Measurements from ENCODE around the gene CLEC1A.
"Not testable (repeated sequence)": the region's sequence is repeated elsewhere in the genome, so short reads cannot be mapped to it uniquely, and the experiment has no call there.

The CLEC1A gene

GRCh38 chr12:10042167-10042566 is 56.6 kb downstream of the CLEC1A start:
- no peak for DNase-seq (ENCODE audit: low read depth)

DNA sequence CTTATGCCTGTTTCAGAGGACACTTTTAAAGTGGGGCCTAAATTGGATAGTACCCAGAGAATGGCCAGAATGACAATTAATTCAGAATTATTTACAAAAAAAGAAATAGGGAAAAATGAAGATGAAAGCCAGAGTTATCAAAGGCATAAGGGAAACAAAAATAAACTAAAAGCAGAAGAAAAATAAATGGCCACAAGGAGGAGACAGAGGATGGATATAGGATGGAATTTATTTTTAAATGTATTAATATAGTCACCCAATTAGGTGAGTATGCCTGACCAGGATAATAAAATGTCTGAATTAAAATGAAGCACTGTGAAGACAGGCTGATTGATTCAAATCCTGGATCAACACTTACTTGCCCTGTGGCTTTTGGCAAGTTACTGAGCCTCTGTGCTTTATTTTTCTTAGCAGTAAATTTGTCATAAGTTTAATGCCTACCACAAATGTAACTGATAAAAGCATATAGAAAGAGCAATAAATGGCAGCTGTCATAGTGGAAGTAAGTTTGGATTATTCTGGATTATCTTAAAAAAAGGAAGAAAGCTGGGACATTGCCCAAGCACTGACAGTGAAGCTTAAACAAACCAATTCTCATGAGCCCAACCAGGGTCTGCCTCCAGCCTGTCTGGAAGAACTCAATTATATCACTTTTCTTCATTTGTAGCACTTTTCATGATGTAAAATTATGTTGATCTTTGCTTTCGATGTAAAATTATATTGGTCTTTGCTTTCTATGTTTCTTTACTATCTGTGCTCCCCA is 64.8 kb downstream of the CLEC1A start:
- no peak for DNase-seq (ENCODE audit: low read depth)

DNA sequence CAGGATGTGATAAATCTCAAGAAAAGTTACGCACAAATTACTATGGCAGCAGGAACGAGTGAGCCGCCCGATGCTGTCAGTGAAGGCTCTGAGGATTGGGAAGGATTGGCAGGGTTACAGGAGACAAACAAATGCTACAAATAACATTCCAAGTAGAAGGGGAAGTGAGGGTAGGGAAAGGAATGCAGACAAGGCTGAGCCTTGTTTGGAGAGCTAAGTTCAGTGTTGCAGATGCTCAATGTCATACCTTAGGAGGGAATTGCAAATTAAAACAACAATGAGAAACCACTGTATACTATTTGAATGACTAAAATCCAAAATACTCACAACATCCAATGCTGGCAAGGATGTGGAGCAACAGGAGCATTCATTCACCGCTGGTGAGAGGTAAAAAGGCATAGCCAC is 67.0 kb downstream of the CLEC1A start:
- DNase-seq (ENCODE audit: low read depth) = no peak

DNA sequence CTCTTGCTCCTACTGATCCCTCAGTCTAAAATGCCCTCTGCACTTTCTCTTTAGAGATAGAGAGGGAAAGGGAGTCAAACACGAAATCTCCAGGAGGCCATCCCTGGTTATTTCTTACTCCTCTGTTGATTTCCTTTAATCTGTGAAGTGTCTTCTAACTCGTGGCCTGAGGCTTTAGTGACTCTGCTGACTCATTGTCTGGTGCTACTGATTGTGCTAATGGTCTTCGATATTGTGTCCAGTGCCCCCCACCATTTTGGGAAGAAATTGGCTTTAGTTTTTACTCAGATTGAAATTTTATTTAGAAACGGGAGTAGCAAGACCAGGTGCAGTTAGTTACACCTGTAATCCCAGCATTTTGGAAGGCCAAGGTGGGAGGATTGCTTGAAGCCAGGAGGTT is 67.5 kb downstream of the CLEC1A start:
- DNase-seq (ENCODE audit: low read depth) = no peak

- DNase-seq (ENCODE audit: low read depth) = no peak
These were observed 68.3 kb downstream of the CLEC1A start, which contains the start of gene CLEC9A for GRCh38 chr12:10030446-10030845. TSS of gene CLEC9A (plus strand) at chr12:10030682. CDS start at chr12:10052688, 22,006 bp downstream.

DNA sequence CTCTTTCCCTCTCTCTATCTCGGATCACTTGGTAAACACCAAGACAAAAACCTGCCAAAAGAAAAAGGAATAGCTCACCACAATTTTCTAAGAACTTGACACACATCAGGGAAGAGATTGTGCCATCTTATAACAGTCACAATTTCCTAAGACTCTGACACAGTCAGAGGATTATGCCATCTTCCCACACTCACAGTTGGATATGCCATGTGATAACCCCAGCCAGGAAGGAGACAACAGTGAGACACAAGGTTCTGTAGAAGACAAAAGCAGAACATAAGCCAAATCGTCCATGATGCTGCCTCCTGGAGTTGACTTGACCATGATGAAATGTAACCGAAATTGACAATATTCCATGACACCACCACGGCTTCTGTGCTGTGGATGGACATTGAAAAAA is 71.1 kb downstream of the CLEC1A start:
- no peak for DNase-seq (ENCODE audit: low read depth)

DNA sequence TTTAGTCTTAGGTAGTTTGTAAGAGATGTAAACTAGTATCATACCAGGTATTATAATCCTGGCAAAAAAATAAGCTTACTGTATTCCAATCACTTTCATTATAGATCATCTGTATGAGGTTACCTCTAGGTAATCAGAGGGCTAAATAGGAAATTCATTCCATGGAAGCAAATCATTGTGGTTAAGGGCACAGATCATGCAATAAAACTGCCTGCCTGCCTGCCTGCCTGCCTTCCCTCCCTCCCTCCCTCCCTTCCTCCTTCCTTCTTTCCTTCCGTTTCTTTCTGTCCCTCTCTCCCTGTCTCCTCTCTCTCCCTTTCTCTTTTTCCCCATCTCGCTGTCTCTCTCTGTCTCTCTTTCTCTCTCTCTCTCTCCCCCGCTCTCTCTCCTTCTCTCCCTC is 71.5 kb downstream of the CLEC1A start:
- DNase-seq (ENCODE audit: low read depth) = no peak

- DNase-seq (ENCODE audit: low read depth) = not testable (repeated sequence)
These were observed 72.1 kb downstream of the CLEC1A start for GRCh38 chr12:10026666-10027065.

- no peak for DNase-seq (ENCODE audit: low read depth)
These were observed 73.5 kb downstream of the CLEC1A start for GRCh38 chr12:10025236-10025635.

DNA sequence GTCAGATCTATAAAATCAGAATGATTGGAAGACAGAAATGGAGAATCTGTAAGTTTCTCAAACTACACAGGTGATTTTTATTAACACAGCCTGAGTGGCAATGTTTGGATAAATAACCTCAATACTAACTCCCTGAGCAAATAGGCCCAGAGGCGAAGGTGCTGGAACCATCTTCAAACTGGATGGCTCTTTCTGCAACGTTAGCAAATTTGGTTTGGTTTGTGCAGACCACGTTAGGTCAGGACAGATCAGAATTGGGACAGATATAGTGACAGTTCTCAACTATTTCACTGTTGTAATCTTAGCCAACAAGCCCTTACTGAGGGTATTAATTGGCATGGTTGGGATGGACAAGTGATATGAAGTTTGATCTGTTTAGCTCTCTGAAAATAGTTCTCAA is 77.4 kb downstream of the CLEC1A start:
- no peak for DNase-seq (ENCODE audit: low read depth)
